Middle frontal gyrus (tissue), 1 donor: Measurements from ENCODE around the gene NOX4.
"Not testable (repeated sequence)": the region's sequence is repeated elsewhere in the genome, so short reads cannot be mapped to it uniquely, and the experiment has no call there.

ENCODE experiments used
- DNase-seq: peaks from one replicate; pipeline ENCODE4 v3.0.0-alpha.2; 2015; ENCODE audit warnings: low spot score; ENCODE audit errors: extremely low spot score

NOX4 gene

DNA sequence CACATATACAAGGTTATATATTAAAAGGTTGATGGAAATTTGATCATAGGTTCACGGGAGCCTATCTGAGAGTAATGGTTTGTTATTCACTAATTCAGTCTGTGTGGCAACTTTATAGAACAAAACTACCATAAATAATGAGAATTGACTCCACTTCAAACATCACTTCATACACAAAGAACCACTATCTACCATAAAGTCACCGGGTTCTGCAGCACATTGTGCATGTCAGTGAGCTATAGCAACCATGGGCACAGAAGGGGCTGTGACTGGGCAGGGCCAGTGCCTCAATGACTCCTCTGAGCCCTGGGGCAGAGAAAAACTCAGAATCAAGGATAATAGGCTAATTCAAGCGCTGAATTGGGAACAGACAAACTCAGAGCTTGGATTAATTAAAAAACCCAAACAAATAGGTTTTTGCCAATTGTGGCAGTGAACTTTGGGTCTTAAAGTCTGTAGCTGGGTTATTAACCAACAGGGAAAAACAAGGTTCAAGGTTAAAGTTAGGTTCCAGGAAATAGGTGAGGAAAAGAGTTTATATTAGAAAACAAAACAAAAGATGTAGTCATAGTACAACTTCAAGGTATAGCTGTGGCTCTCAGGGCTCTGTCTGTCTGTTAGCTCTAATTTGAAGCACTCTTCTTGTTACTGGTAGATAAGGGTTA, 181.7 kb downstream of the NOX4 start:
- not testable (repeated sequence) for DNase-seq

DNA sequence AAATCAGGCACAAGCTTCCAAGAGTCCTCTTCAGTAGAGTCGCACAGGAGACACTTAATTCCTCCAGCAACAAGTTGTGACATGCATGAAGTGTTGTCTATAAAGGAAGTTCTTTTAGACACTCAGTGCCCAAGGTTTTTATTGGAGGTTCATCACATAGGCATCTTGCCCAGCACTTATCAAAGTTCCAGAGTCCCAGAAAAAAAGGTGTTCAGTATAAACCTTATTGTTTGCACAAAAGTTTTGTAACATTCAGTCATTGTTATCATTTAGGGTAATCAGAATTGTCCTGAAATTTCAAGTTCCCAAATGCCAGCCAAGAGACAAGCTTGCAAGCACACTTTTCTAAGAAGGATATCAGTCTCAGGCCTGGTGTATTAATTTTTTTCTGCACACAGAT, 182.9 kb downstream of the NOX4 start:
- DNase-seq = not testable (repeated sequence)

DNA sequence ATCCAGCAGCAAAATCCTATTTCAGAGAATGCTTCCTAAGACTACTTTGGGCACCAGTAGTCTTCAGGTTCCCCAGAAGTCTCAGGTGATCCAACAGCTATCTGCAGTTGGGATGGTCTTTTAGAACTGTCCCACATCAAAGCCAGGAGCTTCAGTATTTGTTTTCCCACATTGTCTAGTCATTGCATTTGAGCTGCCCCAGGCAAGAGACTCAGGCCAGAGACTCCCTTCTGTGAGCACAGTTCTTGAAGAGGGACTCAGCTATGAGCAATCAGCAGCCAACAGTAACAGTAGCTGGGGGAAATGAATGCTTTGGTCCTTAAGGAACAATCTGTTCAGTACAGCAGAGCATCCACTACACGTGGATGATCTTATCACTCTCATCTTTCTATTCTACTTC, 188.1 kb downstream of the NOX4 start:
- DNase-seq = not testable (repeated sequence)

DNA sequence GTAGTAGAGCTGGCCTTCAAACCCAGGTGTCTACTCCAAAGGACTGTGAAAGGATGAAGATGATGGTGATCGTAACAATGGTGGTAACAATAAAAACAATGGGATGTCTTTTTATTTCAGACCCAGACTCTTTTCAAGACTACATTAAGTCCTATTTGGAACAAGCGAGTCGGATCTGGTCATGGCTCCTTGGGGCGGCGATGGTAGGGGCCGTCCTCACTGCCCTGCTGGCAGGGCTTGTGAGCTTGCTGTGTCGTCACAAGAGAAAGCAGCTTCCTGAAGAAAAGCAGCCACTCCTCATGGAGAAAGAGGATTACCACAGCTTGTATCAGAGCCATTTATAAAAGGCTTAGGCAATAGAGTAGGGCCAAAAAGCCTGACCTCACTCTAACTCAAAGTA, 196.2 kb downstream of the NOX4 start:
- DNase-seq = not testable (repeated sequence)

DNA sequence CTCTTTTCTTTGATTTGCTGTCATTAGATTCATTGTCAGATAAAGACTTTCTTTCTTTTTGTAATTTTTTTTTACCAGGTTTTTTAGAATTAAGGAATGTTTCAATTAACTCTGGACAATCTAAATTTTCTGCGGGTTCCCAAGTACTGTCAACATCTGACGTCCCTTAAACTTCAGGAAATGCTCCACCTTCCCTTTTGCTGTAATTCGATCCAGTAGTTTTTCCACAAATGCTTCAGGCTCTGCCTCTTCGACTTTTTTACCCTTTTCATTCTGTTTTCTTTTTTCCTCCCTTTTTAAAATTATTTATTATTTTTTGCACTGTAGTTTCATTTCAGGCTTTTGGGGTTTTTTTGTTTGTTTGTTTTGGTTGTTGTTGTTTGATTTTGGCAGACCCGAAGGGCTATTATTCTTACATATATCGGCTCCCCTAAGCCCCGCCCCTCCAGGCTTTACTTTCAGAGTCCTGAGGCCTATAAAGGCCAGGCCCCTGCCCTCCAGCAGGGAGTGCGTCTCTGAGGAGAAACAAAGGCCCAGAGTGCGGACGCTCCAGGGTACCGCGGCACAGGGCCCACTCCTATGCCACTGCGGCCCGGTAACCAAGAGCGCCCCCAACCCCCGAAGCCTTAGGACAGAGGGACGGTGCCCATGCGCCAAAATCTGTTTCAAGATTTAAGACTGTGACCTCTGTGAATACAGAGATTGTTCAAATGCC, 197.1 kb downstream of the NOX4 start:
- DNase-seq = no peak

DNA sequence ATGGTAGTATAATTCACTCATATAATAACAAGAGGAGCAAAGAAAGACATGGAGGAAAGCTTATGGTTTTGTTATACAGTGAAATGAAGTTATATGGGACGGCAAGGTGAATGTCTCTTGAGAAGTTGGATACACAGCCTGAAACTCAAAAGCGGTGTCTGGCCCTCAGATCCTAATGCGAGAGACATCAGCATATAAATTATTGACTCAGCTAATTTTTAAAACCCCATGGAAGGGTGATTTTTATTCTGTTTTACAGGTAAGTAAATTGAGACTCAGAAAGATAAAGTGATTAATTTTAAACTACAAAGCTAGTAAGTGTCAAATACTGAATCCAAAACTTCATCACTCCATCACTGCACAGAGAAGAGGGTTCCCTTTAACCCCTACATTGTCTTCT, 203.2 kb downstream of the NOX4 start:
- not testable (repeated sequence) for DNase-seq

DNA sequence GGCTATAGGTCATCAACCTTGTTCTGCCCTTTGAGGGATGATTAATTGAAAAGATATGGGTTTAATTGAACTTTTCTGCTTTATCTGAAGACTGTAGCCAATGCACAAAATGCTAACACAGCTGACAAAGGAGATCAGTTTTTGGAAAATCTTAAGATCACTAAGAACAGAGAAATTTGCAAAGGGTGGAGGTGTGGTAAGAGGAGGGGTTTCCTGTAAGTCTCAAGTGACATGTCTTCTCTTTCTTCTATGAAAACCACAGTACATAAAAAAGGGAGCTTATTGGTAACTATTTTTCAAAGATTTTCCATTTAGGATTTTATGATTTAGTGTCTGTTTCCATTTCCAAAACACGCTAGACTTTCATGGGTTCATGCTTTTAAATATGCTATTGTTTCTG, 204.6 kb downstream of the NOX4 start:
- not testable (repeated sequence) for DNase-seq

DNA sequence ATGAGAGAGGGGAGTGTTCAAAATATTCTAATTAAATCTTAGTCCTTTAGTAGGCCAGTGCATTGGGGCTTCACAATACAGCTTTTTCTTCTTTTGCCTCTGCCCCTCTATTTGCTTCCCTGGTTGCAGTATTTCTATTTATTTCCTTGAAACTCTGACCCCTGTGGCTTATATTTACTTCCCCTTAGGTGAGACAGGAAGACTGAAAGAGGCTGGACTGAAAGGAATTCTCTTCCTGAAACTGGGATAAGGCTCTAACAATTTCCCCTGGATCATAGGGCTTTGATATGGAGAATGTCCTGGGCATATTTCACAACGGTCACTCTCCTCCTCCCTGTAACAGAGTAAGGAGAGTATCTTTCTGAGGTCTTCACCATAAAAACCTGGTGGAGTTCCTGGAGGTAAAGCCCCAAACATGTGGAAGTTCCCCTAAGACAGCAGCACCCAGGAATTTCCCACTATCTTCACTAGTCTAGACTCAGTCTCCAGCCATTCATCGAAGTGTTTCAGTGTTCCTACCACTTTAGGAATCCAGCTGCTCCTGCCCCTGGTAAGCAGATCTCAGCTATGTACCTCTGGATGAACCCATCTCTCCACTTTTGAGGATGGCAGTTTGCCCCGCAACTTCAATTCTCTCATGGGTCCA, 210.0 kb downstream of the NOX4 start:
- DNase-seq = not testable (repeated sequence)

DNA sequence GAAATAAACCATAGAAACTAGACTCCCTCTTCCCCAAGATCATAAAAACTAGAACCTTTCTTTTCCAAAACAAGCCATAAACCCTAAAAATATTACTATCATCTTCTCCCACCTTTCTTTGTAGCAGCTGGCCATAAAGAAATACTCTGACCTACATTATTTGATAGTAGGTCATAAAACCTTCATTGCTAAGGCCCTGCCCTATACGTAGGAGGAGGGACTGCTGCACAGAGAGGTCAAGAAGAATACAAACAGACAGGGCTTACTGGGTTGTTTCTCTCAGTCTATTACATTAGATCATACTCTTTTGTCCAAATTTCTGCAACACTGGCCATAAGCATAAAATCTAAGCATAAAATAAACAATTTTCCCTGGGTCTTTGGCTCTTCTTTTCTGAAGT, 212.0 kb downstream of the NOX4 start:
- DNase-seq = no peak

DNA sequence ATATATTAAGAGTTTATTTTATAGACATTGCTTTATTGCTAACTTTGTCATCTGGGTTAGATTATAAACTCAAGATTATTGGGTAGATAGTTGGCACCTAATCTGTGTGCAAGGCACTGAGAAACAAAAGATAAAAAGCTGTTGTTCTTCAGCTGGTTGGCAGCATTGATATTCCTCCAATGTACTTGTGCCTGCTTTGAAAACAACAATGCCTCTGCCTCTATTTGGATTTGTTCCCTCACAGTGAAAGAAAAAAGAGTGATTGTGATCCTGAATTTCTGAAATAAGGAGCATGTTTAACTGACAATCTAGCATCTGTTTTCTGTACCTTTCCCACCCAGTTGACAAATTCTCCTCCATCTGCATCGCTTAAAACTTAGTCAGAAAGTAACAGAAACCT, 215.2 kb downstream of the NOX4 start:
- DNase-seq = peak; percentile 32
